Measurements from ENCODE around the gene MLLT3.

- TF ChIP-seq, protein P1, sequence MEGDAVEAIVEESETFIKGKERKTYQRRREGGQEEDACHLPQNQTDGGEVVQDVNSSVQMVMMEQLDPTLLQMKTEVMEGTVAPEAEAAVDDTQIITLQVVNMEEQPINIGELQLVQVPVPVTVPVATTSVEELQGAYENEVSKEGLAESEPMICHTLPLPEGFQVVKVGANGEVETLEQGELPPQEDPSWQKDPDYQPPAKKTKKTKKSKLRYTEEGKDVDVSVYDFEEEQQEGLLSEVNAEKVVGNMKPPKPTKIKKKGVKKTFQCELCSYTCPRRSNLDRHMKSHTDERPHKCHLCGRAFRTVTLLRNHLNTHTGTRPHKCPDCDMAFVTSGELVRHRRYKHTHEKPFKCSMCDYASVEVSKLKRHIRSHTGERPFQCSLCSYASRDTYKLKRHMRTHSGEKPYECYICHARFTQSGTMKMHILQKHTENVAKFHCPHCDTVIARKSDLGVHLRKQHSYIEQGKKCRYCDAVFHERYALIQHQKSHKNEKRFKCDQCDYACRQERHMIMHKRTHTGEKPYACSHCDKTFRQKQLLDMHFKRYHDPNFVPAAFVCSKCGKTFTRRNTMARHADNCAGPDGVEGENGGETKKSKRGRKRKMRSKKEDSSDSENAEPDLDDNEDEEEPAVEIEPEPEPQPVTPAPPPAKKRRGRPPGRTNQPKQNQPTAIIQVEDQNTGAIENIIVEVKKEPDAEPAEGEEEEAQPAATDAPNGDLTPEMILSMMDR (IDR thresholded peaks at IDR 0.05): no peak
- TF ChIP-seq EZH2 (IDR thresholded peaks at IDR 0.05): no peak
- no peak for TF ChIP-seq EZH2phosphoT487 (IDR thresholded peaks at IDR 0.05)
These were observed 17.7 kb downstream of the MLLT3 start for GRCh38 chr9:20604562-20604961.
